ENCODE results near the gene PPM1E. TPM values are rescaled to one million over a fixed set of nuclear protein-coding genes. Genes with fewer than 3 reads are reported as not detected.

PPM1E gene
- total RNA-seq, 1 experiment from 2014 or later = 7.1 TPM

- Histone ChIP-seq H3K23ac (ENCODE audit: insufficient read length, low read depth, low read length) (no peak overlapping the region), H3K4ac (ENCODE audit: low read depth, low read length) (no peak overlapping the region), H3T11ph (ENCODE audit: low read length) (no peak overlapping the region), H3K14ac (ENCODE audit: insufficient read depth, low read length) (no peak overlapping the region), H3K18ac (ENCODE audit: insufficient read length, low read depth, low read length) (no peak overlapping the region), H2BK5ac (ENCODE audit: insufficient read length, low read length) (no peak overlapping the region), H4K8ac (replicated peaks; ENCODE audit: insufficient read length, low read depth, low read length) (no peak overlapping the region), H4K5ac (ENCODE audit: insufficient read length, low read depth, low read length) (no peak overlapping the region), H3K27ac (ENCODE audit: insufficient read length, low read depth, low read length) (no peak overlapping the region), H3K4me1 (ENCODE audit: insufficient read depth, low read length) (no peaks in the 10 kb centered on the region), H3K27me3 (ENCODE audit: insufficient read depth, low read length) (no peaks in the 10 kb centered on the region), H2BK15ac (ENCODE audit: low read depth, low read length) (no peak overlapping the region), H3K23me2 (ENCODE audit: insufficient read length, low read depth, low read length, poor library complexity, severe bottlenecking) (no peaks in the 10 kb centered on the region), H2BK12ac (ENCODE audit: insufficient read length, low read depth, low read length) (no peak overlapping the region), H3K79me1 (ENCODE audit: insufficient read depth, low read depth, low read length, poor library complexity, severe bottlenecking) (no peaks in the 10 kb centered on the region), H3K79me2 (ENCODE audit: insufficient read depth, low read length) (no peaks in the 10 kb centered on the region), H3K9ac (ENCODE audit: extremely low read depth, insufficient read length, low read length) (no peak overlapping the region), H2AK5ac (ENCODE audit: insufficient read length, low read length) (no peak overlapping the region), H2BK120ac (ENCODE audit: low read depth, low read length, poor library complexity, severe bottlenecking) (no peak overlapping the region), H4K20me1 (ENCODE audit: control insufficient read depth, insufficient read depth, insufficient read length) (no peaks in the 10 kb centered on the region), H4K91ac (ENCODE audit: insufficient read length, low read depth, low read length) (no peak overlapping the region), H2BK20ac (ENCODE audit: low read depth, low read length, poor library complexity, severe bottlenecking) (no peak overlapping the region), H2AFZ (ENCODE audit: low read length) (no peak overlapping the region), H3K56ac (ENCODE audit: insufficient read length, low read depth, low read length) (no peak overlapping the region), H3K9me3 (ENCODE audit: control insufficient read depth, low read depth, low read length) (no peaks in the 10 kb centered on the region), H3K4me2 (ENCODE audit: insufficient read depth, insufficient read length, low read length) (no peak overlapping the region)
- H3K4me1 Mint-ChIP-seq = no peaks in the 10 kb centered on the region
- H3K9me3 Mint-ChIP-seq = 0 out of 5 replicates have a peak, but pooled peaks cover 0 to 4% of the 10 kb centered on the region in 2 experiments
- TF ChIP-seq CTCF (conservative IDR thresholded peaks at IDR 0.05) = no peak
- no peak overlapping the region for H3K4me3 Mint-ChIP-seq
- no peaks in the 10 kb centered on the region for H3K27me3 Mint-ChIP-seq (ENCODE audit: low read depth)
- no peaks in the 10 kb centered on the region for H3K36me3 Mint-ChIP-seq (ENCODE audit: insufficient read depth in 1 of 3, low read depth in 3 of 3)
- DNase-seq = no peak
- H3K27ac Mint-ChIP-seq = 0 out of 7 replicates have a peak overlapping the region, but pooled peaks of 1 of the 3 experiments have one; percentile 42
- no CpG with 5 or more reads among the region's 10 CpGs for WGBS (ENCODE audit: extremely low coverage, insufficient read length, low lambda C conversion rate)
Measured at GRCh38 chr17:58829172-58829637, 73.6 kb downstream of the PPM1E start.

Data from H9 (cell line).